ENCODE data around the gene WSB1.

DNA sequence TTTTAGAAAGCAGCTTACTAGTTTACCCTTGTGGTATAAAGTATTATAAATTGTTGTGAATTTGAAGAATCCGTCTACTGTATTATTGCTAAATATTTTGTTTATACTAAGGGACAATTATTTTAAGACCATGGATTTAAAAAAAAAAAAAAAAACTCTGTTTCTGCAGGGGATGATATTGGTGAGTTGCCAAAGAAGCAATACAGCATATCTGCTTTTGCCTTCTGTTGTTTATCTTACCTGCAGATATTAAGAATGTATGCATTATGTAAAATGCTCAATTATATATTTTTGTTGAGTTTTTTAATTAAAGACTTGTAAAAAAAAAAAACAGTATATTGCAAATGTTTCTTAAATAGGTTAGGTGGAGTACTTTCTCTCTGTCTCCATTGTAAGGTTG lies 19.4 kb downstream of the WSB1 start:
- TF ChIP-seq, protein P1, sequence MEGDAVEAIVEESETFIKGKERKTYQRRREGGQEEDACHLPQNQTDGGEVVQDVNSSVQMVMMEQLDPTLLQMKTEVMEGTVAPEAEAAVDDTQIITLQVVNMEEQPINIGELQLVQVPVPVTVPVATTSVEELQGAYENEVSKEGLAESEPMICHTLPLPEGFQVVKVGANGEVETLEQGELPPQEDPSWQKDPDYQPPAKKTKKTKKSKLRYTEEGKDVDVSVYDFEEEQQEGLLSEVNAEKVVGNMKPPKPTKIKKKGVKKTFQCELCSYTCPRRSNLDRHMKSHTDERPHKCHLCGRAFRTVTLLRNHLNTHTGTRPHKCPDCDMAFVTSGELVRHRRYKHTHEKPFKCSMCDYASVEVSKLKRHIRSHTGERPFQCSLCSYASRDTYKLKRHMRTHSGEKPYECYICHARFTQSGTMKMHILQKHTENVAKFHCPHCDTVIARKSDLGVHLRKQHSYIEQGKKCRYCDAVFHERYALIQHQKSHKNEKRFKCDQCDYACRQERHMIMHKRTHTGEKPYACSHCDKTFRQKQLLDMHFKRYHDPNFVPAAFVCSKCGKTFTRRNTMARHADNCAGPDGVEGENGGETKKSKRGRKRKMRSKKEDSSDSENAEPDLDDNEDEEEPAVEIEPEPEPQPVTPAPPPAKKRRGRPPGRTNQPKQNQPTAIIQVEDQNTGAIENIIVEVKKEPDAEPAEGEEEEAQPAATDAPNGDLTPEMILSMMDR (IDR thresholded peaks at IDR 0.05) = no peak
- TF ChIP-seq POLR2AphosphoS5 (IDR thresholded peaks at IDR 0.05) = no peak
- TF ChIP-seq POLR2A (IDR thresholded peaks at IDR 0.05) = no peak

Data from stomach (tissue), 4 donors.